ENCODE data around the gene PSMF1. TPM values are rescaled to one million over a fixed set of nuclear protein-coding genes. Genes with fewer than 3 reads are reported as not detected.

The PSMF1 gene
- total RNA-seq, 1 donor from 2014 or later = 124 TPM

- DNase-seq = no peak
Measured at GRCh38 chr20:1169224-1169623, 50.8 kb downstream of the PSMF1 start.

GRCh38 chr20:1171461-1172093, 53.2 kb downstream of the PSMF1 start:
- DNase-seq = no peak
- no peak overlapping the region for H3K4me3 ChIP-seq
- H3K27ac ChIP-seq (replicated peaks) = no peak overlapping the region
- intact Hi-C loops (cut with micrococcal nuclease) = no loop called here
- peaks cover 93% of the 10 kb centered on the region for H3K36me3 ChIP-seq
- H3K4me1 ChIP-seq = no peaks in the 10 kb centered on the region
- no peaks in the 10 kb centered on the region for H3K9me3 ChIP-seq (replicated peaks)
- TF ChIP-seq CTCF (IDR thresholded peaks at IDR 0.05; ENCODE audit: borderline replicate concordance) = no peak
- no peaks in the 10 kb centered on the region for H3K27me3 ChIP-seq (ENCODE audit: low read depth)

More at GRCh38 chr20:1169224-1169623, 50.8 kb downstream of the PSMF1 start:
- H3K27me3 ChIP-seq (ENCODE audit: low read depth) = no peaks in the 10 kb centered on the region
- H3K4me3 ChIP-seq = no peak overlapping the region
- H3K36me3 ChIP-seq = peaks cover 100% of the 10 kb centered on the region
- H3K9me3 ChIP-seq (replicated peaks) = no peaks in the 10 kb centered on the region
- TF ChIP-seq CTCF (IDR thresholded peaks at IDR 0.05; ENCODE audit: borderline replicate concordance) = no peak
- intact Hi-C loops (cut with micrococcal nuclease) = no loop called here
- H3K27ac ChIP-seq (replicated peaks) = no peak overlapping the region
- H3K4me1 ChIP-seq = peaks cover 3% of the 10 kb centered on the region

- intact Hi-C loops (cut with micrococcal nuclease) = no loop called here
Measured at GRCh38 chr20:1173698-1174097, 55.3 kb downstream of the PSMF1 start.

DNA sequence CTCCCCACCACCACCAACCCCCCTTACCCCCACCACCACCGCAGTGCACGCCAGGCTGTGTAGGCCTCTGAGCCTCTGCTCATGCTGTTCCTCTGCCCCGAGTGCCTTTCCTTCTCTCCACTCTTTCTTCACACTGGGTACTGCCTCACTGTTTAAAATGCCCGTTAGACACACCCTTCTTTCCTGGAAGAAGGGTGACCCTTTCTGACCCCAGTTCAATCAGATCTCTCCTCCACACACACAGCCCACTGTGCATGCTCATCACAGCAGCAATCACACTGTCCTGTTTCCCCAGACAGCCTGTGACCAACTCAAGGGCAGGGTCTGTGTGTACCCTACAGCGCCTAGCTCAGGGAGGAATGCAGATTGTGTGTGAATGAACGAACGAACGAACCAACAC, 56.4 kb downstream of the PSMF1 start:
- H3K4me3 ChIP-seq = no peak overlapping the region
- H3K36me3 ChIP-seq = peaks cover 61% of the 10 kb centered on the region
- TF ChIP-seq CTCF (IDR thresholded peaks at IDR 0.05; ENCODE audit: borderline replicate concordance) = no peak
- no peaks in the 10 kb centered on the region for H3K27me3 ChIP-seq (ENCODE audit: low read depth)
- intact Hi-C loops (cut with micrococcal nuclease) = no loop called here
- no peaks in the 10 kb centered on the region for H3K4me1 ChIP-seq
- DNase-seq = no peak
- H3K27ac ChIP-seq (replicated peaks) = no peak overlapping the region
- H3K9me3 ChIP-seq (replicated peaks) = no peaks in the 10 kb centered on the region

More at GRCh38 chr20:1173698-1174097, 55.3 kb downstream of the PSMF1 start:
- DNase-seq = no peak
- TF ChIP-seq CTCF (IDR thresholded peaks at IDR 0.05; ENCODE audit: borderline replicate concordance) = no peak
- H3K27ac ChIP-seq (replicated peaks) = no peak overlapping the region
- peaks cover 72% of the 10 kb centered on the region for H3K36me3 ChIP-seq
- H3K4me3 ChIP-seq = no peak overlapping the region
- H3K27me3 ChIP-seq (ENCODE audit: low read depth) = no peaks in the 10 kb centered on the region
- H3K9me3 ChIP-seq (replicated peaks) = no peaks in the 10 kb centered on the region
- no peaks in the 10 kb centered on the region for H3K4me1 ChIP-seq

GRCh38 chr20:1177680-1178079, 59.3 kb downstream of the PSMF1 start:
- H3K4me1 ChIP-seq = no peaks in the 10 kb centered on the region
- H3K36me3 ChIP-seq = peaks cover 32% of the 10 kb centered on the region
- H3K27me3 ChIP-seq (ENCODE audit: low read depth) = no peaks in the 10 kb centered on the region
- no peak overlapping the region for H3K4me3 ChIP-seq
- no peak for DNase-seq
- intact Hi-C loops (cut with micrococcal nuclease) = no loop called here
- TF ChIP-seq CTCF (IDR thresholded peaks at IDR 0.05; ENCODE audit: borderline replicate concordance) = no peak
- H3K9me3 ChIP-seq (replicated peaks) = no peaks in the 10 kb centered on the region
- no peak overlapping the region for H3K27ac ChIP-seq (replicated peaks)
